NCI-H2029 treated with DMSO at 0.1 percent for 48 hours (cell line): ENCODE results near the gene ZFR2.
"Not testable (repeated sequence)": the region's sequence is repeated elsewhere in the genome, so short reads cannot be mapped to it uniquely, and the experiment has no call there.

Source experiments
- DNase-seq: peaks from one replicate; lab custom pipeline; 2025; lab: John Stamatoyannopoulos, UW

Gene ZFR2

GRCh38 chr19:3874695-3875094, 5.9 kb upstream of the ZFR2 start:
- not testable (repeated sequence) for DNase-seq

GRCh38 chr19:3873151-3873550, 4.3 kb upstream of the ZFR2 start:
- DNase-seq = no peak

- no peak for DNase-seq
Measured at GRCh38 chr19:3867971-3868769, 668 bp downstream of the ZFR2 start.

- DNase-seq = no peak
Measured at GRCh38 chr19:3866910-3867638, 1.8 kb downstream of the ZFR2 start.

- no peak for DNase-seq
Measured at GRCh38 chr19:3863648-3864047, 5.2 kb downstream of the ZFR2 start.

- no peak for DNase-seq
Measured at GRCh38 chr19:3862826-3863500, 5.9 kb downstream of the ZFR2 start.

GRCh38 chr19:3860499-3860898, 8.3 kb downstream of the ZFR2 start:
- no peak for DNase-seq

- no peak for DNase-seq
Measured at GRCh38 chr19:3857449-3858003, 11.3 kb downstream of the ZFR2 start.

- no peak for DNase-seq
Measured at GRCh38 chr19:3855320-3855719, 13.5 kb downstream of the ZFR2 start.

GRCh38 chr19:3852614-3853254, 16.1 kb downstream of the ZFR2 start:
- no peak for DNase-seq

GRCh38 chr19:3852177-3852511, 16.7 kb downstream of the ZFR2 start:
- DNase-seq = no peak

GRCh38 chr19:3851254-3852176, 17.3 kb downstream of the ZFR2 start:
- no peak for DNase-seq

GRCh38 chr19:3850320-3850972, 18.4 kb downstream of the ZFR2 start:
- DNase-seq = no peak

- DNase-seq = no peak
Measured at GRCh38 chr19:3849787-3850186, 19.1 kb downstream of the ZFR2 start.

GRCh38 chr19:3849092-3849491, 19.7 kb downstream of the ZFR2 start:
- no peak for DNase-seq

- no peak for DNase-seq
Measured at GRCh38 chr19:3844596-3844995, 24.2 kb downstream of the ZFR2 start.

GRCh38 chr19:3842948-3843347, 25.9 kb downstream of the ZFR2 start:
- no peak for DNase-seq

- no peak for DNase-seq
Measured at GRCh38 chr19:3840804-3841203, 28.0 kb downstream of the ZFR2 start.

GRCh38 chr19:3839941-3840340, 28.9 kb downstream of the ZFR2 start:
- DNase-seq = no peak

GRCh38 chr19:3838661-3839060, 30.2 kb downstream of the ZFR2 start:
- no peak for DNase-seq

- DNase-seq = no peak
Measured at GRCh38 chr19:3837922-3838321, 30.9 kb downstream of the ZFR2 start.
